ENCODE results near the gene TOX2.

GRCh38 chr20:43894491-43894890, 20.2 kb upstream of the TOX2 start:
- TF ChIP-seq CTCF (IDR thresholded peaks at IDR 0.05; ENCODE audit: low read depth, low read length, poor library complexity, severe bottlenecking) (no peak), EZH2phosphoT487 (IDR thresholded peaks at IDR 0.05; ENCODE audit: borderline replicate concordance, low read length) (no peak)
